Measurements from ENCODE around the gene RBMS3. TPM values are rescaled to one million over a fixed set of nuclear protein-coding genes. Genes with fewer than 3 reads are reported as not detected.

Gene RBMS3
- total RNA-seq, 1 donor from 2014 or later, result 0.47 TPM

- Mint-ChIP-seq H3K36me3 (no peaks in the 10 kb centered on the region), H3K4me1 (peaks cover 14% of the 10 kb centered on the region), H3K27me3 (ENCODE audit: insufficient read depth, low read depth) (peaks cover 2% of the 10 kb centered on the region), H3K4me3 (no peak overlapping the region), H3K9me3 (peaks cover 2% of the 10 kb centered on the region), H3K27ac (no peak overlapping the region)
- Histone ChIP-seq H3K9me3 (ENCODE audit: low read depth) (no peaks in the 10 kb centered on the region), H3K36me3 (no peaks in the 10 kb centered on the region), H3K27ac (no peak overlapping the region), H2AFZ (replicated peaks) (no peak overlapping the region), H3K4me2 (no peak overlapping the region), H3K4me3 (no peak overlapping the region), H3K4me1 (no peaks in the 10 kb centered on the region), H3K27me3 (no peaks in the 10 kb centered on the region), H3K9ac (no peak overlapping the region), H3K79me2 (ENCODE audit: low read depth) (no peaks in the 10 kb centered on the region), H3F3A (ENCODE audit: low read depth) (no peaks in the 10 kb centered on the region), H4K20me1 (ENCODE audit: low read depth) (no peaks in the 10 kb centered on the region)
- TF ChIP-seq CTCF (IDR thresholded peaks at IDR 0.05) (no peak), EZH2phosphoT487 (IDR thresholded peaks at IDR 0.05) (no peak), EZH2 (IDR thresholded peaks at IDR 0.05) (no peak)
- peak; percentile 8 for DNase-seq (ENCODE audit: low spot score)
Measured at GRCh38 chr3:29384640-29385039, 103.8 kb downstream of the RBMS3 start.

- peak; percentile 16 for DNase-seq (ENCODE audit: low spot score)
- Mint-ChIP-seq H3K9me3 (peaks cover 2% of the 10 kb centered on the region), H3K27ac (peak overlapping the region; percentile 6), H3K36me3 (no peaks in the 10 kb centered on the region), H3K27me3 (ENCODE audit: insufficient read depth, low read depth) (peaks cover 2% of the 10 kb centered on the region), H3K4me1 (peaks cover 14% of the 10 kb centered on the region), H3K4me3 (no peak overlapping the region)
- Histone ChIP-seq H3K4me2 (no peak overlapping the region), H3K9me3 (ENCODE audit: low read depth) (no peaks in the 10 kb centered on the region), H2AFZ (replicated peaks) (no peak overlapping the region), H3K27me3 (no peaks in the 10 kb centered on the region), H3K4me1 (no peaks in the 10 kb centered on the region), H3K4me3 (no peak overlapping the region), H3F3A (ENCODE audit: low read depth) (no peaks in the 10 kb centered on the region), H4K20me1 (ENCODE audit: low read depth) (no peaks in the 10 kb centered on the region), H3K27ac (no peak overlapping the region), H3K79me2 (ENCODE audit: low read depth) (no peaks in the 10 kb centered on the region), H3K36me3 (no peaks in the 10 kb centered on the region), H3K9ac (no peak overlapping the region)
- no peak for TF ChIP-seq EZH2 (IDR thresholded peaks at IDR 0.05)
- no peak for TF ChIP-seq CTCF (IDR thresholded peaks at IDR 0.05)
- no peak for TF ChIP-seq EZH2phosphoT487 (IDR thresholded peaks at IDR 0.05)
Measured at GRCh38 chr3:29385046-29385830, 104.4 kb downstream of the RBMS3 start.

- H2AFZ ChIP-seq (replicated peaks), result peak overlapping the region; percentile 2
- H3K4me1 ChIP-seq, result no peaks in the 10 kb centered on the region
- no peak overlapping the region for H3K27ac Mint-ChIP-seq
- no peaks in the 10 kb centered on the region for H3K9me3 ChIP-seq (ENCODE audit: low read depth)
- H3K36me3 Mint-ChIP-seq, result peaks cover 3% of the 10 kb centered on the region
- H3K27me3 ChIP-seq, result no peaks in the 10 kb centered on the region
- peaks cover 2% of the 10 kb centered on the region for H3K27me3 Mint-ChIP-seq (ENCODE audit: insufficient read depth, low read depth)
- no peak overlapping the region for H3K27ac ChIP-seq
- H3K4me3 ChIP-seq, result no peak overlapping the region
- no peak overlapping the region for H3K4me3 Mint-ChIP-seq
- no peak overlapping the region for H3K9ac ChIP-seq
- peaks cover 17% of the 10 kb centered on the region for H3K9me3 Mint-ChIP-seq
- no peak for TF ChIP-seq EZH2 (IDR thresholded peaks at IDR 0.05)
- no peak for TF ChIP-seq EZH2phosphoT487 (IDR thresholded peaks at IDR 0.05)
- no peak for TF ChIP-seq CTCF (IDR thresholded peaks at IDR 0.05)
- H3K36me3 ChIP-seq, result no peaks in the 10 kb centered on the region
- no peak overlapping the region for H3K4me2 ChIP-seq
- peaks cover 17% of the 10 kb centered on the region for H3K4me1 Mint-ChIP-seq
- no peaks in the 10 kb centered on the region for H3K79me2 ChIP-seq (ENCODE audit: low read depth)
- H3F3A ChIP-seq (ENCODE audit: low read depth), result no peaks in the 10 kb centered on the region
- no peak for DNase-seq (ENCODE audit: low spot score)
- no peaks in the 10 kb centered on the region for H4K20me1 ChIP-seq (ENCODE audit: low read depth)
Measured at GRCh38 chr3:29389362-29389761, 108.5 kb downstream of the RBMS3 start.
